Measurements from ENCODE around the gene NDUFB2.
"Not testable (repeated sequence)": the region's sequence is repeated elsewhere in the genome, so short reads cannot be mapped to it uniquely, and the experiment has no call there.

The NDUFB2 gene

DNA sequence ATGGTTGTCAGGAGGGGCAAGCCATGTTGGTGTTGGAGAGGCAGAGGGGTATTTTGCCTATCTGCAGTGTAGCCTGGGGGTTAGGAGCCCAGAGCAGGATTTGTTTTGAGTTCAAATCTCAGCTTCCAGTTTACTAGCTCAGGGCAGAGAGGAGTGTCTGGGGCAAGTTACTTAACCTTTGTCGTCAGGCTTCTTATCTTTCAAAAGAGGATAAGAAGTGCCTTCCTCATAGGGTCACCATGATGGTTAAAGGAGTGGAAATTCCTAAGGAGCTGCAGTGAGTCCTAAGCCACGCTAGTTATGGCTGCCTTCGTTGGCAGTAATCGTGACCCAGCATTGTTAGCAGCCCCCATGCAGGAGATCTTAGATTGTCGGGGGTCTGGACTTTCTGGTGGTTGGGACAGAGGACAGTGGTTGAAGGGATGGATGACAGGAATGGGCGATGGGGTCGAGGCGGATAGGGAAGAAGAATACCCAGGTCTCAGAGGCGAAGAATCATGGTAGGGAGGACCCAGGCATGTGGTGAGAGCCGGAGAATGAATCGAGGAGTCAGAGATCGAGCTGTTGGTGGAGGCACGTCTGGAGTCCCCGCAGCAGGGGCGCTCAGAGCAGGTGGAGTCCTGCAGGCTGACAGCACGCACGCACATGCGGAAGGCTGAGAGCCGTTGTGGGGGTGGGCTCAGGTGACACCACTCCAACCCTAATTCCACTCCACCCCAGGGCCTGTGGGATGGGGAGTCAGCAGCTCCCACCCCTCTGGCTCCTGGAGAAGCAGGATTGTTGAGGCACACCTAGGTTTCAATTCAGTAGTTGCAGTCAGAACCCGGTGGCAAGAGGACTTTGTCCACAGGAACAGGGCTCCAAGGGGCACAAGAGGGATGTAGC, 12.2 kb upstream of the NDUFB2 start:
- no peak overlapping the region for H3K4me3 ChIP-seq (ENCODE audit: low read length)
- no peak for DNase-seq (ENCODE audit: low read depth)
- TF ChIP-seq, protein P1, sequence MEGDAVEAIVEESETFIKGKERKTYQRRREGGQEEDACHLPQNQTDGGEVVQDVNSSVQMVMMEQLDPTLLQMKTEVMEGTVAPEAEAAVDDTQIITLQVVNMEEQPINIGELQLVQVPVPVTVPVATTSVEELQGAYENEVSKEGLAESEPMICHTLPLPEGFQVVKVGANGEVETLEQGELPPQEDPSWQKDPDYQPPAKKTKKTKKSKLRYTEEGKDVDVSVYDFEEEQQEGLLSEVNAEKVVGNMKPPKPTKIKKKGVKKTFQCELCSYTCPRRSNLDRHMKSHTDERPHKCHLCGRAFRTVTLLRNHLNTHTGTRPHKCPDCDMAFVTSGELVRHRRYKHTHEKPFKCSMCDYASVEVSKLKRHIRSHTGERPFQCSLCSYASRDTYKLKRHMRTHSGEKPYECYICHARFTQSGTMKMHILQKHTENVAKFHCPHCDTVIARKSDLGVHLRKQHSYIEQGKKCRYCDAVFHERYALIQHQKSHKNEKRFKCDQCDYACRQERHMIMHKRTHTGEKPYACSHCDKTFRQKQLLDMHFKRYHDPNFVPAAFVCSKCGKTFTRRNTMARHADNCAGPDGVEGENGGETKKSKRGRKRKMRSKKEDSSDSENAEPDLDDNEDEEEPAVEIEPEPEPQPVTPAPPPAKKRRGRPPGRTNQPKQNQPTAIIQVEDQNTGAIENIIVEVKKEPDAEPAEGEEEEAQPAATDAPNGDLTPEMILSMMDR (IDR thresholded peaks at IDR 0.05; ENCODE audit: insufficient read depth, low read depth, low read length, missing control alignments) = no peak

DNA sequence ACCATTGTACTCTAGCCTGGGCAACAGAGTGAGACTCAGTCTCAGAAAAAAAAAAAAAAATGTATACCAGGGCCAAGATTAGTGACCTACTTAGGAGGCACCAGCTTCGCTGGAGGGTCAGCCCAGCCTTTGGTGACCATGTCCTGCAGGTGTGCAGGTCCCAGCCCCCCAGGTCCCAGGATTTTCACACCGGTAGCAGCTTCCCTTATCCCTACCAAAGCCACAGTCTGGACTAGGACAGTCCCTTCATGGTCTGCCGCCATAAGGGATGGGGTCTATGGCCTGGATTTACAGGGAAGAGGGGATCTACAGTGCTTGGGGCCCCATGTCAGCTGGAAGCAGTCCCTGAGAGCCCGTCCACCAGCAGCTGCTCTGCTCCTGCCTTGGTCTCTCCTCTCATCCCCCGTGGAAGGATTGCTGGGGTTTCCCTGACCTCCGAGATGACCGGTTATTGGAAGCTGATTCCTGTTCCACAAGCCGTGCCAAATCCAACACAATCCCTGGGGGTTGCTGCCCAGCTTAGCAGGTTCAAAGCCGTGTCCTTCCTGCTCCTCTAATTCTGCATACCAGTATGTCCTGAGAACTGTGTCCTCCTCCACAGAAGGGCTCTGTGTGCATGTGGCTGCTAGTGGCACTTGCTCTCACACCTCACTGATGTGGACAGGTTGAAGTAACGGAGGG, 11.0 kb upstream of the NDUFB2 start:
- TF ChIP-seq, protein P1 (IDR thresholded peaks at IDR 0.05; ENCODE audit: insufficient read depth, low read depth, low read length, missing control alignments) = no peak
- no peak overlapping the region for H3K4me3 ChIP-seq (ENCODE audit: low read length)
- DNase-seq (ENCODE audit: low read depth) = no peak

DNA sequence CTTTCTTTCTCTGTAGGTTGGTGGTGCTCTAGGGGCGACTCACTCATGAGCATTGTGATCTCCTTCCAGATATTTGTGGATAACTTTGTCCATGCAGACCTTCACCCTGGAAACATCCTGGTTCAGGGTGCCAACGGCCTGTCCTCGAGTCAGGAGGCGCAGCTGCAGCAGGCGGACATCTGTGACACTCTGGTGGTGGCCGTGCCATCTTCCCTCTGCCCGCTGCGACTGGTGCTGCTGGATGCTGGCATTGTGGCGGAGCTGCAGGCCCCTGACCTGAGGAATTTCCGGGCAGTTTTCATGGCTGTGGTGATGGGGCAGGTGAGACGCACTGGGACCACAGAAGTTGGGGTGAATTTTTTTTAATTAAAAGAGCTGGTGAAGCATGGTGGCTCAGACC, 9.6 kb upstream of the NDUFB2 start:
- DNase-seq (ENCODE audit: low read depth) = no peak
- TF ChIP-seq, protein P1 (IDR thresholded peaks at IDR 0.05; ENCODE audit: insufficient read depth, low read depth, low read length, missing control alignments) = no peak
- H3K4me3 ChIP-seq (ENCODE audit: low read length) = no peak overlapping the region

DNA sequence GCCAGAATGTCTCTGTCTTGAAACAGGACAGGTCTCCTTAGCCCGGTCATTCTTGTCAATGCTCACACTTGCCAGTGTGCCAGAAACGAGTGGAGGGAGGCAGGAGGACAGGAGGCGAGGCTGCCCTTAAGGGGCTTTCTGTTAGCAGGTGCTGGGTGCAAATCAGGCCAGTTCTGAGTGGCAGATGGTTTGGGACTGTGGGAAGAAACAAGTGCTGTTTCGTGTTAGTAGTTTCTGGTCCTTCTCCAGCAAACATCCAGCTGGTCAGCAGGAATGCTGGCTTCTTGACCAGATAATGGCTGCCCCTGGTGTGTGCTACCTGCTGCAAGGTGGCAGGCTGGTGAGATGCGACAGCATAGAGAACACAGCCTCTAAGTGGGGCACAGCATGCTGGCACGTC, 8.2 kb upstream of the NDUFB2 start:
- no peak overlapping the region for H3K4me3 ChIP-seq (ENCODE audit: low read length)
- TF ChIP-seq, protein P1 (IDR thresholded peaks at IDR 0.05; ENCODE audit: insufficient read depth, low read depth, low read length, missing control alignments) = no peak
- DNase-seq (ENCODE audit: low read depth) = no peak

DNA sequence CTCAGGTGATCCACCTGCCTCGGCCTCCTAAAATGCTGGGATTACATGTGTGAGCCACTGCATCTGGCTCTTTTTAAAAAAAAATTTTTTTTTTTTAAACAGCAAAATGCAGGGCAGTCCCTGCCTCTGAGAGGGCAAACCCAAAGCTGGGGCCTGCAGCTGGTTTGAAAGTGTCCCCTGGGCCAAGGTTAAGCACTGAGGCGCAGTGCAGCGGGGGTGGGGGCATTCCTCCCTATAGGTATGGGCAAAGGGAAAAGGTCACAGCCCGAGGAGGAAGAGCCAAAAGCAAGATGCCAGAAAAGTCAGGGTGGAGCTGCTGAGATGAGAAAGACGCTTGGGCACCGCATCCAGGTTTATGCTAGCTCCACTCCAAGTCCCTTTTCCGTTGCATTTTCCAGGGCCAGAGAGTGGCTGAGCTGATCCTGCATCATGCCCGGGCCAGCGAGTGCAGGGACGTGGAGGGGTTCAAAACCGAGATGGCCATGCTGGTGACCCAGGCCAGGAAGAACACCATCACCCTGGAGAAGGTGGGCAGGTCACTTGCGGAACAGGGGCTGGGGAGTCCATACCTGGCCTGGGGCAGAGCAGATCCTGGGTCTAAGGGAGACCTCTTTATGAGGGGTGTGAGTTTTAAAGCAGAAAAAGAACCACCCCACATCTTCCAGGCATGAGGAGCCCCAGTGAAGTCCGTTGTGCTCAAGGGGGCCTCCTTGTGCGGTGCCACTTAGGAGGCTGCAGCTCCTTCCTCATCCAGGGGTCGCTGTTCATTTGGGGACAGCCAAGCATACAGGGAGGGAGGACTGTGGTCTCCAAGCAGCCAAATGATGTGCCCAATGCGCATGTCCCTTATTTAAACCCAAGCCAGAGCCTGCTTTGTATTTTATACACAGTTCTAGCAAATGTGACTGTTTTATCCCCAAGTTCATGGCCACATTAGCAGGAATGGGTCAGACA, 7.0 kb upstream of the NDUFB2 start:
- no peak overlapping the region for H3K4me3 ChIP-seq (ENCODE audit: low read length)
- TF ChIP-seq, protein P1 (IDR thresholded peaks at IDR 0.05; ENCODE audit: insufficient read depth, low read depth, low read length, missing control alignments) = no peak
- DNase-seq (ENCODE audit: low read depth) = no peak

DNA sequence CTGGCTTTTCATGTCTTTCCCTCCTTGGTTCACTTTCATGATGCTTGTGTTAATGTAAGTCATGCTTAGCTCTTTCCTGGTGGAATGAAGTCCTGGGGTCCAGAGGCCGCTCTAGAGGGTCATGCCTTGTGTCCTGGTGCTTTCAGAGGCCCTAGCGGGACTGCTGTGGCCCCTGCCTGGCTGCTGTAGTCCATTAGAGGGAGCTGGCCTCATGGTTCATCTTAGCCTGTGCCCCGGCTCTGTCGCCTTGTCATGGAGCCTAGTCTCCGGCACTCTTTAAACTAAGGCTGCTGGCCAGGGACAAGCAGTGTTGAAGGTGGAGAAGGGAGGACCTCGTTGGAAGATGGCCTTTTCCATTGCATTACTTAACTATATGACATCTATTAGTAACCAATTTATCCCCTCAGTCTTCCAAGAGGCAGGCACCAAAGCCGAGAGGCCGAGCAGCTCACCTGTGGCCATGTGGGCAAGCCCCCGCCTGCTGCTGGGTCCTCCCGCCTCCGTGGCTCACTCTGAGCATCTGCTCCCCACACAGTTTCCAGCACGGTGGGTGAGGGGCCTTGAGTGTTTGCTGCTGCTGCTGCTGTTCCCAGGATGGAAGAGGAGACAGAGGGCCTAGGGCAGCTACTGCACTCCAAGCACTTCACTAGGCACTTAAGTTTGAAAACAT, 5.0 kb upstream of the NDUFB2 start:
- DNase-seq (ENCODE audit: low read depth) = no peak
- TF ChIP-seq, protein P1 (IDR thresholded peaks at IDR 0.05; ENCODE audit: insufficient read depth, low read depth, low read length, missing control alignments) = no peak
- H3K4me3 ChIP-seq (ENCODE audit: low read length) = no peak overlapping the region

DNA sequence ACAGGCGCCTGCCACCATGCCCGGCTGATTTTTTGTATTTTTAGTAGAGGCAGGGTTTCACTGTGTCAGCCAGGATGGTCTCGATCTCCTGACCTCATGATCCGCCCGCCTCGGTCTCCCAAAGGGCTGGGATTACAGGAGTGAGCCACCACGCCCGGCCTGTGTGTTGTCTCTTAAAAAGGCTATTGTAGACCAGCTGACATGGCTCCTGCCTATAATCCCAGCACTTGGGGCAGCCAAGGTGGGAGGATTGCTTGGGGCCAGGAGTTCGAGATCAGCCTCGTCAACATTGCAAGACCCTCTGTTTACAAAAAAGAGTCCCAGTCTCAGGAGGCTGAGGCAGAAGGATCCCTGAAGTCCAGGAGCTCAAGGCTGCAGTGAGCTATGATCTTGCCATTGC, 2.7 kb upstream of the NDUFB2 start:
- H3K4me3 ChIP-seq (ENCODE audit: low read length); DNase-seq (ENCODE audit: low read depth): not testable (repeated sequence)
